Measurements from ENCODE around the gene AUNIP. TPM values are rescaled to one million over a fixed set of nuclear protein-coding genes. Genes with fewer than 3 reads are reported as not detected.
"Not testable (repeated sequence)": the region's sequence is repeated elsewhere in the genome, so short reads cannot be mapped to it uniquely, and the experiment has no call there.

The AUNIP gene
- total RNA-seq, 1 donor from 2014 or later, result 2.0 TPM

- no peak for DNase-seq
Observed at GRCh38 chr1:25863486-25864262, 4.4 kb upstream of the AUNIP start.

DNA sequence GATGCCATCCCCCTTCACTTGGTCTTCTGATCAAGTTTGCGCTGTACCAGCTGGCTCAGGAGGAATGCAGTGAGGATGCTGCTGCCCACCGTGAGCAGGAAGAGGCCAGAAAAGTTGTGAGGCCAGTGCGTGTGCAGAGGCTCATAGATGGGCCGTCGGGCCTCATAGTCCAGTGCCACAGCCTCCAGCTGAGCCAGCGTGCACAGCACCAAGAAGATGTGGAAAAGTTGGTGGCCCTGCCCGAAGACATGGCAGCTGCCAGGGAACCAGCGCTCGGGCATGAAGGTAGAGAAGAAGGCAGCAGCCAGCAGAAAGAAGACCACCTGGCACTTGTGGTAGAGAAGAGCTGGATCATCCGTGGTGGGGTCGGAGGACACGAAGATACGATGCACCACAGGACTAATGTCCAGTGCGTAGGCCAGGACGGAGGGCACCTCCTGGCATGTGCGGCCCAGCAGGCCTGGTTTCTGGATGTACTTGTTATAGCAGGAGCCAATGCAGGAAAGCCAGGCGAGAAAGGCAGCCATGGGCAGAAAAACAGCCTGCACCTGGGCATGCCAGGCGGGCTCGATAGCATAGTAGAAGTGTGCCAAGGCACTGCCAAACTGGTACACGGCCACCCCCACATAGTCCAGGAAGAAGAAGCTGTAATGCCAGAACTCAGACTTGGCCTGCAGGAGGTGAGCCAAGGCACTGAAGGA is 3.7 kb upstream of the AUNIP start:
- DNase-seq, result no peak

- DNase-seq, result peak; percentile 38
Observed at GRCh38 chr1:25861316-25862286, 2.3 kb upstream of the AUNIP start.

- no peak for DNase-seq
Observed at GRCh38 chr1:25858494-25858893, 763 bp downstream of the AUNIP start.

DNA sequence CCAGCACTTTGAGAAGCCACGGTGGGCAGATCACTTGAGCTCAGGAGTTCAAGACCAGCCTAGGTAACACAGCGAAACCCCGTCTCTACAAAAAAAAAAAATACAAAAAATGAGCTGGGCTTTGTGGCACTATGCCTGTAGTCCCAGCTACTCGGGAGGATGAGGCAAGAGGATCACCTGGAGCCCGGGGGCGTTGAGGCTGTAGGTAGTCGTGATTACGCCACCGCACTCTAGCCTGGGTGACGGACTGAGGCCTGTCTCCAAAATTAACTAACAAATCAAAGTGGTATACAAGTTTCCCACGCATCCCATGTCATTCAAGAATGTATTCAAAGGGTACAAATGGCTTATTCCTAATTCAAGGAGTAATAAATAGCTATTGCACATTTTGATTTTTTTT is 2.4 kb downstream of the AUNIP start:
- no peak for DNase-seq

DNA sequence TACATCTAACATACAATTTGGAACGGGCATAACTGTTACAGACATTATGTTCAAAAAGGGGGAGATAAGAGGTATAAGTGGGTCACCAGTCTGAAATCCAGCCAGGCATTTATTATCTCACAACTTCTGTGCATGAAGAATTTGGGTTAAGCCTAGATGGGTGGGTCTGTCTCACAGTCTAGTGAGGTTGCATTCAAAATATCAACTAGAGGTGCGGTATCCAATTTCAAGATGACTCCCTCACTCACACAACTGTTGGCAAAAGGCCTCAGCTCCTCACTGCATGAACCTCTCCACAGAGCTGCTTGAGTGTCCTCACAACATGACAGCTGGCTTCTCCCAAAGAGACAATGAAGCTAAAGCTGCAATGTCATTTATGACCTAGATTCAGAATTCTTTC is 4.7 kb downstream of the AUNIP start:
- no peak for DNase-seq

GRCh38 chr1:25848531-25848930 is 10.7 kb downstream of the AUNIP start:
- DNase-seq, result peak; percentile 38

GRCh38 chr1:25847929-25848328 is 11.3 kb downstream of the AUNIP start:
- DNase-seq, result no peak

GRCh38 chr1:25845664-25846063 is 13.6 kb downstream of the AUNIP start:
- DNase-seq, result no peak

DNA sequence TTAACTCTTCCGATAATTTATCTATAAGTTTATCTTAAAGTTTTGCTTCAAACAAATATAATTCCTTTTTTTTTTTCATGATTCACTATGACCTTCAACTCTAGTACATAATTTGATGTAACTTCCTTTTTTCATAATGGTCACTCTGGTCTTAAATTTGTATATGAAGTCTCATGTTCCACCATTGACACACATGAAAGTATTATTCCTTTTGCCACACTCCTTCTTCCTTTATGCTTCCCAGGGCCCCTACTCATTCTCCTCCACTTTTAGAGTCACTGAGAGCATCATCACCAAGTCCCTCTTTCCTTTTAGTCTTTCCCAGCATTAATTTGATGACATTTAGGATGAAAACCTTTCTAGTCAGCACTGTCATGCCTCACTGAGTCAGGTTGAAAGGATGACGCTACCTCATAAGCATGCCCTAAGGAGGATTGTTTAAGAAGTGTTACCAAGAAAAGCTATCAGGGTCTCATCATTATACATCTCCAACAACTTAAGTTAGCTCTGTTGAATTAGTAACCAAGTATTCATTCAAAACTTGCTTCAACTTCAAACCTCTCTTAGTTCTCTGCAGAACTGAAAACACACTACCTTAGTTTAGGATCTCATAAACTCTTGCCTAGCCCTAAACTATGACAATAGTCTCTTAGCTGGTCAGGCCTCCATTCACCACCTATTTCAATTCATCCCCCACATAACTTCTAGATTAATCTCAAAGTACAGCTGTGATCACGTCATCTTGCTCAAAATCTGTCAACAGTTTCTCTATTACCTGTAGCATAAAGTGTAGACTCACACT is 14.5 kb downstream of the AUNIP start:
- DNase-seq, result no peak

DNA sequence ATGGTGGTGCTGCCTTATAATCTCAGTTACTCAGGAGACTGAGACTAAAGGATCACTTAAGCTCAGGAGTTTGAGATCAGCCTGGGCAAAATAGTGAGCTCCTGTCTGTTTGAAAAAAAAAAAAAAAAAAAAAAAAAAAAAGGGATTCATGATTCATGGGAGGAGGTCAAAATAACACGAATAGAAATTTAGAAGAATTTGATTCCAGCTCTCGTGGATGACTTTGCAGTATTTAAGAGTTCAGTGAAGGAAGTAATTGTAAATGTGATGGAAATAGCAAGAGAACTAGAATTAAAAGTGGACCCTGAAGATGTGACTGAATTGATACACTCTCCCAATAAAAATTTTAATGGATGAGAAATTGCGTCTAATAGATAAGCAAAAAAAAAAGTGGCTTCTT is 15.8 kb downstream of the AUNIP start:
- no peak for DNase-seq

DNA sequence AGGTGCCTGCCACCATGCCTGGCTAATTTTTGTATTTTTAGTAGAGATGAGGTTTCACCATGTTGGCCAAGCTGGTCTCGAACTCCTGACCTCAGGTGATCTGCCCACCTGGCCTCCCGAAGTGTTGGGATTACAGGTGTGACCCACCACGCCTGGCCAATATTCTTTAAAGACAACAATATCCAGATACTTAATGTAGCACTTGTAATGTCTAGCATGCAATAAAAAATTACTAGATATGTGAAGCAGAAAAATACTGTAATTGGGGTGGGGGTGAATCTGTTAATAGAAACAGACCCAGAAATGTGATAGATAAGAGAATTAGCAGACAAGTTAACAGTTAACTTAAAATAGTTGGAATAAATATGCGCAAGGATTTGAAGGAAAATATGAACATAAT is 19.4 kb downstream of the AUNIP start:
- not testable (repeated sequence) for DNase-seq

DNA sequence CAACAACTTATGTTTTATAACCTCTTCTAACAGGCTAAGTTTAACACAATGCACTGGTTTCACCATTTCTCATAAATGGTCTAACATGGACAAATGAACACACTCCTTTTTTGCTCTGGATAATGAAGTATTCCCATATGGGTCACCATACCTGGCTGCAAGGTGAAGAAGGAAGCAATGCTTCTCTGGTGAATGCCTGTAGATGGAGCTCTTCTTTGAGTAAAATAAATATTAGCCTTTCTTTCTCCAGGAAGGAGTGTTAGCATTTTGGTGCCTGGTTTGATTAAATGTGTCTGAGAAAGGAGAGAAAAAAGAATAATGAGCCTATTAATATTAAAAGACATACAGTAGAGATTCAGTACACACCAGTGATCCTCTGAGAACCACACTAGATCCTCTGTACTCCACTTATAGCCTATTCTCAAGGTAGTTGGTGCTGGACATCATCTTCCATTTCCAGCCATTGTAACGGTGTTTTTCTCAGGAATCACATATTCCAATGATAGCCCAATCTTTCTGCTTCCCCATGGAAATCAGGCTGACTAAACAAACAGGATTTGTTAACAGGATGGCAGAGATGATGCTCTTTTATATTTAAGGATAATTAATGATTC is 21.9 kb downstream of the AUNIP start:
- peak; percentile 29 for DNase-seq

GRCh38 chr1:25836695-25837094 is 22.6 kb downstream of the AUNIP start:
- no peak for DNase-seq

DNA sequence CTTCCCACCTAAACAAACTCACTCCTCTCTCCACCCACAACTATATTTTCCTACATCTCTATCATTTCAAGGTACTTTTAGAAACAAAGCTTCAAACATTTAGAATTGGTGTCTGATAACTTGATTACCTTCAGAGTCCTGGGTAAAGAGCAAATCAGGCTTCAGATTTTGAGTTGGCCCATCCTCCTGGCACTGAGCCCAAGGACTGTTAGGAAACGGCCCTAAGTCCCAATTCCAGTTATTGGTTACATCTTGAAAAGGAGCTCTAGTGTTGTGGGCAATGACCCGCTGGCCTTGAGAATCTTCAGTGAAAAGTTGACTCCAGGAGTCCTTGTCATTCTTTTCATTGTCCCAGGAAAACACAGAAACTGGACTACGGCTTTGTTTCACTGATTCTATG is 24.4 kb downstream of the AUNIP start:
- no peak for DNase-seq

DNA sequence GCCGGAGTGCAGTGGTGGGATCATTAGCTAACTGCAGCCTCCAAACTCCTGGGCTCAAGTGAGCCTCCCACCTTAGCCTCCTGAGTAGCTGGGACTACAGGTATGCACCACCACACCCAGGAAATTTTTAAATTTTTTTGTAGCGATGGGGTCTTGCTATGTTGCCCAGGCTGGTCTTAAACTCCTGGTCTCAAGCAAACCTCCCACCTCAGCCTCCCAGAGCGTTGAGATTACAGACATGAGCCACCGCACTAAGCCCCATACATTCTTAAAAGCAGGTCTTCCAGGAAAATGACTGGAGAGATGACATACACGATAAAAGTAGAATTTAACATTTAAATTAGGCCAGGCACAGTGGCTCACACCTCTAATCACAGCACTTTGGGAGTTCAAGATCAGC is 26.1 kb downstream of the AUNIP start:
- no peak for DNase-seq

- DNase-seq, result no peak
Observed at GRCh38 chr1:25832336-25833037, 26.8 kb downstream of the AUNIP start.

DNA sequence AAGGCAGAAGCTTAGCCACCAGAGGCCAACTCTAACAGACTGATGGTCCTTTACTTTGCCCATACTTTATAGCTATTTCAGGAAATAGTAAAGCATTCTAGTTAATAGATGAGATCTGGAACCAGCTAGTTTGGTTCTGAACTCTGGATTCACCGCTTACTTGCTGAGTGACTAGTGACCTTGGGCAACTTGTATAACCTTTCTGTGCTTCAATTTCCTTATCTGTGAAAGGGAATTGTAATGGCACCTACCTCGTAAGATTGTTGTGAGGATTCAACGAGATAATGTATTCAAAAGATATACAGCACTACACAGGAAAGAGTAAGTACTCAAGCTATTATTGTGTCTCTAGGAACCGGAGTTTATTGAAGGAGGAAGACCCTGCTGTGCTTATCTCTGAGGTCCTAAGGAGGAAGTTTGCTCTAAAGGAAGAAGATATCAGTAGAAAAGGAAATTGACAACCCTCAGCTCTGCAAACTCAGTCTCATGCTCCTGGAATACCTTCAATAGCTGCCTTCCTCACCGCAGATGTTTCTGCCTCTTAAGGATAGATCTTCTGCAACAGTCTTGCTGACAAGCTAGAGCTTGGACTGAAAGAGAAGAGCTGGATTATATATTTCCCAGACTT is 27.6 kb downstream of the AUNIP start:
- no peak for DNase-seq

GRCh38 chr1:25829046-25829445 is 30.2 kb downstream of the AUNIP start:
- no peak for DNase-seq

DNA sequence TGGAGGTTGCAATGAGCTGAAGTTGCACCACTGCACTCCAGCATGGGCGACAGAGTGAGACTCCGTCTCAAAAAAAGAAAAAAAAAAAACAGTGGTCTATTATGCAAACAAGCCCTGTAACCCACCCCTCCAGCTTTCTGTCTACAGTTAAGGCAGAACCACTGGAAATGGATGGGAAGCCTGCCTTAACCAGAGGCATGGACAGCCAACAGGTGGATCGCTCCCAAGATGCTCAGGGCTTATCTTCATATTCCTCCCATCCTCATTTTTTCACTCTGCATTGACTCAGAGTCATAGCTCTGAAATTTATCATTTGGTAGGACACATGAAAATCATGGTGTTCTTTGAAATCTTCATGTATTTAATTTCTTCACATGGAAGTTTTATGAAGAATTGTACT is 30.8 kb downstream of the AUNIP start:
- DNase-seq, result no peak

DNA sequence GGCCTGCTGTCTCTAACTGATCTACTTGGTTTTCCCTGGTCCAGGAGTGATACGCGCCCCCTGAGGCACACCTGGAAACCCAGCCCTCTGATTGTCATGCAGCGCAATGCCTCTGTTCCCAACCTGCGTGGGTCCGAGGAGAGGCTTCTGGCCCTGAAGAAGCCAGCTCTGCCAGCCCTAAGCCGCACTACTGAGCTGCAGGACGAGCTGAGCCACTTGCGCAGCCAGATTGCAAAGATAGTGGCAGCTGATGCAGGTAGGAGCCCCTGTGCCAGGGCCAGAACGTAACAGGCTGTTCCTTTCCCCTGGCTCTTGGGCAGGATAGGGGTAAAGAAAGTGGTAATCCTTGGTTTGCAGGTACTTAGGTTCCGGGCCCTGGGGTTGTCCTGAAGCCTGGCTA is 32.7 kb downstream of the AUNIP start:
- DNase-seq, result no peak
